Kidney epithelial cell (primary cell): ENCODE data around the gene DNAH14. TPM values are rescaled to one million over a fixed set of nuclear protein-coding genes. Genes with fewer than 3 reads are reported as not detected.
"Not testable (repeated sequence)": the region's sequence is repeated elsewhere in the genome, so short reads cannot be mapped to it uniquely, and the experiment has no call there.

ENCODE experiments used
- DNase-seq: peaks from one replicate; pipeline ENCODE4 v3.0.0-alpha.2; 2010; ENCODE audit warnings: low read depth
- H3K27me3 ChIP-seq: 2 replicates; pipeline ENCODE4 v1.6.0; 2011; ENCODE audit warnings: low read length; ENCODE audit not compliant: control insufficient read depth, insufficient read depth
- H3K36me3 ChIP-seq: 2 replicates; pipeline ENCODE4 v1.5.1; 2011; ENCODE audit warnings: low read length; ENCODE audit not compliant: control insufficient read depth, insufficient read depth
- H3K4me3 ChIP-seq: 2 replicates; pipeline ENCODE4 v1.5.1; 2011; ENCODE audit warnings: low read depth, mild to moderate bottlenecking, control low read depth, low read length
- CTCF ChIP-seq: IDR thresholded peaks from 2 replicates; pipeline ENCODE4 v1.5.1; 2011; ENCODE audit warnings: mild to moderate bottlenecking, moderate library complexity, low read length, control low read depth, inconsistent platforms; ENCODE audit not compliant: insufficient read depth, poor library complexity, severe bottlenecking
- total RNA-seq: library from RNA; depleted of rRNA; stranded (reverse); fragments of >200 nt; gene quantifications from 2 replicates; pipeline ENCODE4 v1.2.3, GENCODE V29; 2015

DNAH14 gene
- total RNA-seq, 1 donor from 2014 or later: 30.8 TPM

- no peak for TF ChIP-seq CTCF
- no peaks in the 10 kb centered on the region for H3K36me3 ChIP-seq
- no peak overlapping the region for H3K4me3 ChIP-seq
- no peaks in the 10 kb centered on the region for H3K27me3 ChIP-seq
- DNase-seq: no peak
These were observed 250.2 kb downstream of the DNAH14 start for GRCh38 chr1:225179686-225180085.

GRCh38 chr1:225182716-225183115, 253.2 kb downstream of the DNAH14 start:
- H3K36me3 ChIP-seq: no peaks in the 10 kb centered on the region
- H3K4me3 ChIP-seq: no peak overlapping the region
- DNase-seq: no peak
- H3K27me3 ChIP-seq: no peaks in the 10 kb centered on the region
- no peak for TF ChIP-seq CTCF

GRCh38 chr1:225191199-225191753, 261.8 kb downstream of the DNAH14 start:
- Histone ChIP-seq H3K36me3 (no peaks in the 10 kb centered on the region), H3K4me3 (no peak overlapping the region), H3K27me3 (no peaks in the 10 kb centered on the region)
- no peak for TF ChIP-seq CTCF
- DNase-seq: no peak

- TF ChIP-seq CTCF: no peak
- no peaks in the 10 kb centered on the region for H3K36me3 ChIP-seq
- no peaks in the 10 kb centered on the region for H3K27me3 ChIP-seq
- H3K4me3 ChIP-seq: no peak overlapping the region
- no peak for DNase-seq
These were observed 272.0 kb downstream of the DNAH14 start for GRCh38 chr1:225201447-225201846.

- Histone ChIP-seq H3K4me3 (no peak overlapping the region), H3K27me3 (no peaks in the 10 kb centered on the region), H3K36me3 (no peaks in the 10 kb centered on the region)
- DNase-seq: no peak
- TF ChIP-seq CTCF: no peak
These were observed 278.3 kb downstream of the DNAH14 start for GRCh38 chr1:225207791-225208190.

GRCh38 chr1:225209153-225209552, 279.7 kb downstream of the DNAH14 start:
- no peak for DNase-seq
- no peak for TF ChIP-seq CTCF

GRCh38 chr1:225210180-225210579, 280.7 kb downstream of the DNAH14 start:
- H3K27me3 ChIP-seq, H3K4me3 ChIP-seq, H3K36me3 ChIP-seq, DNase-seq: not testable (repeated sequence)

More at GRCh38 chr1:225209153-225209552, 279.7 kb downstream of the DNAH14 start:
- H3K4me3 ChIP-seq: no peak overlapping the region
- H3K36me3 ChIP-seq: no peaks in the 10 kb centered on the region
- H3K27me3 ChIP-seq: no peaks in the 10 kb centered on the region

GRCh38 chr1:225211694-225212442, 282.4 kb downstream of the DNAH14 start:
- DNase-seq, H3K27me3 ChIP-seq, H3K4me3 ChIP-seq, H3K36me3 ChIP-seq: not testable (repeated sequence)
